RWPE2 (cell line): ENCODE results near the gene GRAMD1B.
"Not testable (repeated sequence)": the region's sequence is repeated elsewhere in the genome, so short reads cannot be mapped to it uniquely, and the experiment has no call there.

Experiments used
- ATAC-seq: fragments of 200-7000 bp; cut with Tn5 transposase; 3 replicates; pipeline ENCODE4 v1.9.1; 2021; ENCODE audit warnings: low read depth
- DNase-seq: peaks from one replicate; pipeline ENCODE4 v3.0.0-alpha.2; 2020; ENCODE audit warnings: low spot score
- H3K27ac ChIP-seq: fragments of 450-650 bp; 2 replicates; pipeline ENCODE4 v1.5.1; 2017; ENCODE audit warnings: mild to moderate bottlenecking; ENCODE audit not compliant: poor library complexity, severe bottlenecking
- H3K27me3 ChIP-seq: fragments of 250-450 bp; sonication (Bioruptor Pico); 2 replicates; pipeline ENCODE4 v1.5.1; 2021; ENCODE audit warnings: mild to moderate bottlenecking, moderate library complexity; ENCODE audit not compliant: insufficient read depth, poor library complexity, severe bottlenecking
- H3K36me3 ChIP-seq: fragments of 250-450 bp; sonication (Bioruptor Pico); 2 replicates; pipeline ENCODE4 v1.5.1; 2020; ENCODE audit warnings: low read depth, mild to moderate bottlenecking, moderate library complexity
- H3K4me1 ChIP-seq: fragments of 250-450 bp; sonication (Bioruptor Pico); 2 replicates; pipeline ENCODE4 v1.5.1; 2021; ENCODE audit warnings: mild to moderate bottlenecking, moderate library complexity; ENCODE audit not compliant: insufficient read depth, poor library complexity, severe bottlenecking
- H3K4me3 ChIP-seq: fragments of 250-450 bp; sonication (Bioruptor Pico); 2 replicates; pipeline ENCODE4 v1.5.1; 2021; ENCODE audit warnings: mild to moderate bottlenecking, moderate library complexity; ENCODE audit not compliant: severe bottlenecking
- H3K9me3 ChIP-seq: fragments of 250-450 bp; sonication (Bioruptor Pico); 2 replicates; pipeline ENCODE4 v1.5.1; 2021; ENCODE audit warnings: mild to moderate bottlenecking, moderate library complexity; ENCODE audit not compliant: severe bottlenecking
- TF ChIP-seq, protein P1 (sequence below): fragments of 450-650 bp; IDR thresholded peaks from one replicate; pipeline ENCODE4 v1.5.1; 2017; ENCODE audit warnings: mild to moderate bottlenecking, moderate library complexity; ENCODE audit not compliant: poor library complexity, severe bottlenecking

Gene GRAMD1B

DNA sequence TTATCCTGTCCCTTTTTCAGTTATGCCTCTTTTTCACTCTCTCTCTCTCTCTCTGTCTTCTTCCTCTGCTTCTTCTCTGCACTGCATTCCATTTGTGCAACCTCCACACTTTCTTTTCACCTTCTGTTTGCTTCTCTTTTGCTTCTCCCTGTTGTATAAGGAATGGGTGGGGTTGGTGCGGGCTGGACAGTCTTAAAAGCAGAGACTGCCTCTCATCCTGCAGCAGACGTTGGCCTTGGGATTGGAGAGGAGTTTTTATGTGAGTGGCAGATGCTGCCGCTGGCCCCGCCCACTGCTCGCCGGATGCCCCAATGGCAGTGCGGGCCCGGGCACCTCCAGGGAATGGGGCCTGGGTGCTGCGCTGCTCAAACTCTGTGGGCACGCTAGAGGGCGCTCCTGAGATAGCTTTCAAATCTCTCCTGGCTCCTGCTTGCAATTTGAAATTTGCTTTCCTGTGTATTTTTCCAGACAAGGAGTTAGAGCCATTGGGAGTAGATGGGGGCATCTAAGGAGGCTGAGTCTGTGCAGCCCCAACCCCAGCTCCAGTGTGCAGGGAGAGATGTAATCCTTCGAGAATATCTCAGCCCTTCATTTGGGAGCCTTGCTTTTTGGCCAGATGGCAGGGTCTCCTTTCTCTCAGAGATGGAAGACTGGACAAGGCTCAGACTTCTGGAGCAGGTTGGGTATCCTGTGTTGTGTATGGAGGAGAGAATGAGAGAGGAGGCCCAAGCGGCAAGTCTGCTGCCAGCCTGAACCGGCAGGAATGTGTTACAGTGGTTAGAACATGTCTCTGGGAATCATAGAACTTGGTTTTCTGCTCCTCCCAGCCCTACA, 81.2 kb downstream of the GRAMD1B start:
- Histone ChIP-seq H3K9me3 (no peaks in the 10 kb centered on the region), H3K27me3 (no peaks in the 10 kb centered on the region), H3K4me1 (no peaks in the 10 kb centered on the region), H3K27ac (no peak overlapping the region), H3K36me3 (no peaks in the 10 kb centered on the region), H3K4me3 (no peak overlapping the region)
- TF ChIP-seq, protein P1, sequence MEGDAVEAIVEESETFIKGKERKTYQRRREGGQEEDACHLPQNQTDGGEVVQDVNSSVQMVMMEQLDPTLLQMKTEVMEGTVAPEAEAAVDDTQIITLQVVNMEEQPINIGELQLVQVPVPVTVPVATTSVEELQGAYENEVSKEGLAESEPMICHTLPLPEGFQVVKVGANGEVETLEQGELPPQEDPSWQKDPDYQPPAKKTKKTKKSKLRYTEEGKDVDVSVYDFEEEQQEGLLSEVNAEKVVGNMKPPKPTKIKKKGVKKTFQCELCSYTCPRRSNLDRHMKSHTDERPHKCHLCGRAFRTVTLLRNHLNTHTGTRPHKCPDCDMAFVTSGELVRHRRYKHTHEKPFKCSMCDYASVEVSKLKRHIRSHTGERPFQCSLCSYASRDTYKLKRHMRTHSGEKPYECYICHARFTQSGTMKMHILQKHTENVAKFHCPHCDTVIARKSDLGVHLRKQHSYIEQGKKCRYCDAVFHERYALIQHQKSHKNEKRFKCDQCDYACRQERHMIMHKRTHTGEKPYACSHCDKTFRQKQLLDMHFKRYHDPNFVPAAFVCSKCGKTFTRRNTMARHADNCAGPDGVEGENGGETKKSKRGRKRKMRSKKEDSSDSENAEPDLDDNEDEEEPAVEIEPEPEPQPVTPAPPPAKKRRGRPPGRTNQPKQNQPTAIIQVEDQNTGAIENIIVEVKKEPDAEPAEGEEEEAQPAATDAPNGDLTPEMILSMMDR = peak; percentile 94
- DNase-seq (peak; percentile 84), ATAC-seq (peak; percentile 100)

DNA sequence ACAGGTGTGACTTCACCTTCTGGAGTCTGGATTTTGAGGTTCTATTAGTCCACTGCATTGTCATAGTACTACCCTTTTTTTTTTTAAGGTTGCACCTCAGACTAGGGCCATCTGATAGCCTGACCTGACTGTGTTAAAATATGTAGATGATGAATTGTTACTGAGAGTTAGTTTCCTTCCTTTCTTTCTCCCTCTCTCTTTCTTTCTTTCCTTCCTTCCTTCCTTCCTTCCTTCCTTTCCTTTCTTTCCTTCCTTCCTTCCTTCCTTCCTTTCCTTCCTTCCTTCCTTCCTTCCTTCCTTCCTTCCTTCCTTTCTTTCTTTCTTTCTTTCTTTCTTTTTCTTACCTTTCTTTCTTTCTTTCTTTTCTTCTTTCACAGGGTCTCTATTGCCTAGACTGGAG, 83.2 kb downstream of the GRAMD1B start:
- H3K27ac ChIP-seq, H3K36me3 ChIP-seq, ATAC-seq, H3K9me3 ChIP-seq, H3K4me1 ChIP-seq, DNase-seq, H3K4me3 ChIP-seq, H3K27me3 ChIP-seq: not testable (repeated sequence)

DNA sequence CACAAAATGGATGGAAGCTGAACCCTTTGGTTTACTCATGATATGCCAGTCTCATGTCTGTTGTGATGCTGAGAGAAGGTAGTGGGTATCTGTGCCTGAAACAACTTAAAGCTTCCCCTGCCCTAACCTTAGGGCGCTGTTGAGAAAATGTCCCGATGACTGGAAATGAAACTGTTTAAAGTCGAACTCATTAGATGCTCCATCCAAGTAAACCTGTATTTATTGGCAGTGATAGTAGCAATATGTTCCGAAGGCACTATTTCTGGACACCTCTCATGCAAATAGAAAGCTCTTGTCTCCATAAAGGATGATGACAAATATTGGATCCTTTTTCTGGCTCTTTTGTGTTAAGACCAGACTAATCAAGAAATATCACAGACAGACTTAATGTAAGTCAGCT, 86.2 kb downstream of the GRAMD1B start:
- DNase-seq (no peak), ATAC-seq (no peak)
- H3K36me3 ChIP-seq = no peaks in the 10 kb centered on the region
- no peak overlapping the region for H3K27ac ChIP-seq
- no peaks in the 10 kb centered on the region for H3K4me1 ChIP-seq
- no peaks in the 10 kb centered on the region for H3K9me3 ChIP-seq
- no peak overlapping the region for H3K4me3 ChIP-seq
- no peaks in the 10 kb centered on the region for H3K27me3 ChIP-seq
- TF ChIP-seq, protein P1 = no peak

DNA sequence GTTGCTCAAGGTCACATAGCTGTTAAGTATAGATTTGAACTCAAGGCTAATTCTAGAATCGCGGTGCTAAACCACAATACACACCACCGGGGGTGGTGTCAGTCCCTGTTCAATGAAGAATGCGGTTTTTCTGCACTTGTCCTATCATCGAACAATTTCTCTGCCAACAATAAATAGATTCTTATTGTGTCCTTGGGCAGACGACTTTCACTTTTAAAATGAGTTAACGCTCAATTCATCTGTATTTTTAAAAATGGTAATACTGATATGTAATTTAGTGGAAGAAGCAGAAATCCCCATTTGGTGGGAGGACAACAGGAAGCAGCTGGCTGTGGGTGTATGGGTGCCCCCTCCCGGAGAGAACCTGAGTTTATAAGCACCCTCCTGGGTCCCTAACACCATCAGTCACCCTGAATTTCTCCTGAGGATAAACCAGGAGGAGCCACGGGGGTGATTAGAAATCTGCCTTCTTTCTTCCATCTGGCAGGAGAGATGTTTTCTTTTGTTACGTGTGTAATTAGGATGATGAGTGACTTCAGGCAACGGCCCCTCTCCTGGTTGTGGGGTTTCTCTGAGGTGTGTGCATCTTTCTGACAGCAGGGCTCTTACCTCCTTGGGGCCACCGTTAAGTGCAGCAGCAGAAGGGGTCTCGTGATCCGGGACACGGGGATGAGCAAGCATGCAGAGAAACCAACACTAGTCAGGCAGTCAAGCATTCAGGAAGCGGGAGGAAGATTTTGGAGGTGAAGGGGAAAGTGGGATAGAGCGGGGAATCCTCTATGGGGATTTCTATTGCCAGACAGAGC, 87.7 kb downstream of the GRAMD1B start:
- ATAC-seq = no peak
- no peak overlapping the region for H3K27ac ChIP-seq

DNA sequence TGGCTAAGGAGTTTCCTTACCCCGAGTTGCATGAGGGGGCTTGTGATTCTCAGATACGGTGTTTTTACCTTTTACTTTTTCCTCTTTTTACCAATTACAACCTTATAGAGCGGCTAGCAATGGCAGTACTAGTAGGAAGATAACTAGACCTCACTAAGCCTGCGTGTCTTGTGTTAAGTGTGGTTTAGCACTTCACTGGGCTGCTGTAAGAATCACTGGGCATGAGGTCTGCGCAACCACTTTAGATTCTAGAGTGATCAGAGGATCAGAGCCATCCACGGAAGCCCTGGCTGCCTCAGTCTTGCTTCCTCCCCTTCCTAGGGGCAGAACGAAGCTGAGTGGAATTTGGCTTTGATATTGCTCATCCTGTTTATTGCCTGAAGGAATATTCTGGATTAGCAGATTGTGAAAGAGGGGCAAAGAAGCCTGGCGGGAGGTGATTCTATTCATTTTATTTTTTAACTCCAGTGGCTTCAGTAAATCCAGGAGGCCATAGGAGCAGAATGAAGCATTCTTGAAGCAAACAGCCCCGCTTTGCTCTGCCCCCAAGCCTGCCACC, 88.5 kb downstream of the GRAMD1B start:
- no peak overlapping the region for H3K4me3 ChIP-seq
- H3K27ac ChIP-seq = no peak overlapping the region
- H3K27me3 ChIP-seq = no peaks in the 10 kb centered on the region
- no peak for DNase-seq
- ATAC-seq = no peak
- TF ChIP-seq, protein P1 = no peak
- no peaks in the 10 kb centered on the region for H3K4me1 ChIP-seq
- H3K9me3 ChIP-seq = no peaks in the 10 kb centered on the region
- H3K36me3 ChIP-seq = no peaks in the 10 kb centered on the region

More for the DNA sequence above, 87.7 kb downstream of the GRAMD1B start:
- Histone ChIP-seq H3K4me1 (no peaks in the 10 kb centered on the region), H3K36me3 (no peaks in the 10 kb centered on the region), H3K27me3 (no peaks in the 10 kb centered on the region), H3K4me3 (no peak overlapping the region), H3K9me3 (no peaks in the 10 kb centered on the region)
- no peak for DNase-seq
- TF ChIP-seq, protein P1 = no peak
